ENCODE measurements around the gene ZNF22.

DNA sequence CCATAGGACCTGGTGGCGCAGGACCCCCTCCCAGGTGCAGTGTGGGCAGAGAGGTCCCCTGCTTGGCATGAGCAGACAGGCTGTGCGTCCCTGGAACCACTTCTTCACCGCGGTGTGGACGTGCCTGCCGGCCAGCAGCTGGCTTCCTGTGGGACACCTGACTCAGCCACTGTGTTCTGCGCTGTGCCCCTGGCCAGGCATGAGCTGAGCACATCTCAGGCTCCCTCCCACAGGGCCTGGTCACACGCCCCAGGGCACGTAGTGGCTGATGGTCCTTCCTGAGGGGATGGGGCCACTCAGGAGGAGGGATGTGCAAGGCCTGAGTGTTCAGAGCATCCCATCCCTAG is 18.6 kb upstream of the ZNF22 start:
- TF ChIP-seq CTCF (IDR thresholded peaks at IDR 0.05): no peak
- no peak for TF ChIP-seq POLR2A (IDR thresholded peaks at IDR 0.05)

All from adrenal gland (tissue), 5 donors.